GM20431 (cell line): ENCODE data around the gene ADRA2B.

Experiments used
- in situ Hi-C: fragments of 300-500 bp; cut with MseI, MboI; formaldehyde crosslinking; loops from one replicate; pipeline ENCODE4 v1.15.0; 2020; ENCODE audit warnings: low sequenced_read_pairs; ENCODE audit not compliant: unreplicated experiment

The ADRA2B gene

GRCh38 chr2:96138179-96139145 is 22.1 kb upstream of the ADRA2B start, which contains the start of gene ASTL:
Gene ASTL, minus strand, starts transcription at chr2:96138502. Its CDS starts 66 bp downstream, at chr2:96138436.
- in situ Hi-C loops, result loop anchor here (10.0 kb wide), 1 partner anchor 46 kb away; no protein-coding TSS in a partner anchor

GRCh38 chr2:96137321-96138178 is 21.2 kb upstream of the ADRA2B start:
- in situ Hi-C loops, result loop anchor here (10.0 kb wide), 1 partner anchor 47 kb away; no protein-coding TSS in a partner anchor

GRCh38 chr2:96136129-96136720 is 19.9 kb upstream of the ADRA2B start:
- in situ Hi-C loops, result loop anchor here (10.0 kb wide), 1 partner anchor 49 kb away; no protein-coding TSS in a partner anchor

- in situ Hi-C loops, result loop anchor here (10.0 kb wide), 1 partner anchor 49 kb away; no protein-coding TSS in a partner anchor
These were observed 19.2 kb upstream of the ADRA2B start for GRCh38 chr2:96135621-96136020.

- in situ Hi-C loops, result loop anchor here (10.0 kb wide), 1 partner anchor 50 kb away; no protein-coding TSS in a partner anchor
These were observed 18.8 kb upstream of the ADRA2B start for GRCh38 chr2:96135171-96135570.

- in situ Hi-C loops, result loop anchor here (10.0 kb wide), 1 partner anchor 50 kb away; no protein-coding TSS in a partner anchor
These were observed 18.1 kb upstream of the ADRA2B start for GRCh38 chr2:96134421-96134820.

GRCh38 chr2:96131813-96132745 is 15.7 kb upstream of the ADRA2B start:
- in situ Hi-C loops, result loop anchor here (10.0 kb wide), 1 partner anchor 53 kb away; no protein-coding TSS in a partner anchor

- in situ Hi-C loops, result loop anchor here (10.0 kb wide), 1 partner anchor 54 kb away; no protein-coding TSS in a partner anchor
These were observed 14.9 kb upstream of the ADRA2B start for GRCh38 chr2:96131152-96131812.

GRCh38 chr2:96130483-96130882 is 14.1 kb upstream of the ADRA2B start:
- in situ Hi-C loops, result loop anchor here (10.0 kb wide), 1 partner anchor 54 kb away; no protein-coding TSS in a partner anchor

GRCh38 chr2:96129528-96130120 is 13.3 kb upstream of the ADRA2B start:
- in situ Hi-C loops, result loop anchor here (10.0 kb wide), 1 partner anchor 55 kb away; no protein-coding TSS in a partner anchor

- in situ Hi-C loops, result no loop called here
These were observed 12.1 kb upstream of the ADRA2B start for GRCh38 chr2:96128456-96128855.

GRCh38 chr2:96124406-96125265 is 8.3 kb upstream of the ADRA2B start:
- in situ Hi-C loops, result loop anchor here (25.0 kb wide), 1 partner anchor 112 kb away; no protein-coding TSS in a partner anchor

GRCh38 chr2:96123936-96124335 is 7.6 kb upstream of the ADRA2B start:
- in situ Hi-C loops, result loop anchor here (25.0 kb wide), 1 partner anchor 112 kb away; no protein-coding TSS in a partner anchor

- in situ Hi-C loops, result loop anchor here (25.0 kb wide), 1 partner anchor 111 kb away; no protein-coding TSS in a partner anchor
These were observed 6.9 kb upstream of the ADRA2B start for GRCh38 chr2:96123290-96123689.

GRCh38 chr2:96122391-96122790 is 6.0 kb upstream of the ADRA2B start:
- in situ Hi-C loops, result loop anchor here (25.0 kb wide), 1 partner anchor 110 kb away; no protein-coding TSS in a partner anchor

- in situ Hi-C loops, result loop anchor here (25.0 kb wide), 1 partner anchor 109 kb away; no protein-coding TSS in a partner anchor
These were observed 5.0 kb upstream of the ADRA2B start for GRCh38 chr2:96121414-96121813.
